ENCODE measurements around the gene HMBS.

- TF ChIP-seq CTCF (IDR thresholded peaks at IDR 0.05) (no peak), EP300 (IDR thresholded peaks at IDR 0.05) (no peak), POLR2A (IDR thresholded peaks at IDR 0.05) (no peak)
Measured at GRCh38 chr11:119091966-119092879, 7.5 kb downstream of the HMBS start.
